PC-3 (cell line): ENCODE results near the gene LIPC. TPM values are rescaled to one million over a fixed set of nuclear protein-coding genes. Genes with fewer than 3 reads are reported as not detected.

ENCODE experiments used
- ATAC-seq: fragments of 200-7000 bp; cut with Tn5 transposase; 2 replicates; pipeline ENCODE4 v1.9.1; 2020; ENCODE audit warnings: mild to moderate bottlenecking, moderate library complexity
- BruUV-seq: library from RNA; stranded (reverse); fragments of 400-500 nt; replicated peaks from 2 replicates; lab custom pipeline; 2021; lab: Mats Ljungman, UMichigan
- CTCF ChIA-PET: fragments of 300-600 bp; sonication (Branson Sonifier 250); formaldehyde crosslinking; loops from one replicate; lab custom pipeline; 2022; ENCODE audit warnings: antibody characterized with exemption; lab: Charles Lee
- POLR2A ChIA-PET: fragments of 300-600 bp; sonication (Branson Sonifier 250); formaldehyde crosslinking; loops from one replicate; lab custom pipeline; 2022; ENCODE audit warnings: antibody characterized with exemption; ENCODE audit not compliant: unreplicated experiment; lab: Charles Lee
- DNase-seq: peaks from one replicate; pipeline ENCODE4 v3.0.0-alpha.2; 2015
- H2AFZ ChIP-seq: fragments of 300-600 bp; sonication (generic); 2 replicates; pipeline ENCODE4 v1.6.0; 2016; ENCODE audit warnings: antibody characterized with exemption, low read length
- H3F3A ChIP-seq: fragments of 300-600 bp; sonication (generic); one replicate; pipeline ENCODE4 v1.6.0; 2017; ENCODE audit warnings: antibody characterized with exemption, low read length, control low read depth, mild to moderate bottlenecking; ENCODE audit not compliant: unreplicated experiment
- H3K27ac ChIP-seq: fragments of 300-600 bp; sonication (generic); 2 replicates; pipeline ENCODE4 v1.5.1; 2016; ENCODE audit warnings: mild to moderate bottlenecking, low read length
- H3K27me3 ChIP-seq: fragments of 300-600 bp; sonication (generic); 2 replicates; pipeline ENCODE4 v1.6.1; 2016; ENCODE audit warnings: low read length, mixed read lengths
- H3K36me3 ChIP-seq: fragments of 300-600 bp; sonication (generic); 2 replicates; pipeline ENCODE4 v1.6.1; 2016; ENCODE audit warnings: low read depth, mixed run types, low read length, mixed read lengths
- H3K4me1 ChIP-seq: fragments of 300-600 bp; sonication (generic); 2 replicates; pipeline ENCODE4 v1.5.1; 2016; ENCODE audit warnings: low read length; ENCODE audit not compliant: insufficient read depth
- H3K4me2 ChIP-seq: fragments of 300-600 bp; sonication (generic); 2 replicates; pipeline ENCODE4 v1.6.0; 2016; ENCODE audit warnings: low read length
- H3K4me3 ChIP-seq: fragments of 300-600 bp; sonication (generic); 2 replicates; pipeline ENCODE4 v1.5.1; 2016; ENCODE audit warnings: mild to moderate bottlenecking, low read length, mixed read lengths
- H3K79me2 ChIP-seq: fragments of 300-600 bp; sonication (generic); 2 replicates; pipeline ENCODE4 v1.6.1; 2017; ENCODE audit warnings: low read length, mixed read lengths
- H3K9ac ChIP-seq: fragments of 300-600 bp; sonication (generic); 2 replicates; pipeline ENCODE4 v1.6.0; 2016; ENCODE audit warnings: mild to moderate bottlenecking, low read length
- H3K9me2 ChIP-seq: fragments of 300-600 bp; sonication (generic); replicated peaks from 2 replicates; pipeline ENCODE4 v1.6.1; 2016; ENCODE audit warnings: mixed run types, low read length, mixed read lengths
- H3K9me3 ChIP-seq: fragments of 300-600 bp; sonication (generic); 2 replicates; pipeline ENCODE4 v1.6.1; 2016; ENCODE audit warnings: low read length, mixed read lengths
- H4K20me1 ChIP-seq: fragments of 300-600 bp; sonication (generic); 2 replicates; pipeline ENCODE4 v1.6.1; 2016; ENCODE audit warnings: low read length, mixed read lengths
- CTCF ChIP-seq: fragments of 300-600 bp; sonication (generic); conservative IDR thresholded peaks from 2 replicates; pipeline ENCODE4 v1.5.1; 2017; ENCODE audit warnings: antibody characterized with exemption, low read depth, mild to moderate bottlenecking, low read length
- EZH2 ChIP-seq: fragments of 300-600 bp; sonication (generic); IDR thresholded peaks from one replicate; pipeline ENCODE4 v1.6.1; 2017; ENCODE audit warnings: antibody characterized with exemption, mild to moderate bottlenecking, low read length; ENCODE audit not compliant: unreplicated experiment
- EZH2phosphoT487 ChIP-seq: fragments of 300-600 bp; sonication (generic); IDR thresholded peaks from 2 replicates; pipeline ENCODE4 v1.6.1; 2018; ENCODE audit warnings: mild to moderate bottlenecking, antibody characterized with exemption, low read length, borderline replicate concordance
- intact Hi-C: fragments of 100-400 bp; cut with micrococcal nuclease; formaldehyde crosslinking; loops from 2 replicates; pipeline ENCODE4 v1.9.0; 2023
- total RNA-seq: library from RNA; depleted of rRNA; stranded (reverse); fragments of >200 nt; gene quantifications from 2 replicates; pipeline ENCODE4 v1.2.3, GENCODE V29; 2014

LIPC gene
- total RNA-seq, 1 experiment from 2014 or later, result not detected

- no peak overlapping the region for H3K9ac ChIP-seq
- no peak overlapping the region for H2AFZ ChIP-seq
- POLR2A ChIA-PET, result no interaction called here
- no peak overlapping the region for H3K4me2 ChIP-seq
- TF ChIP-seq EZH2 (no peak), EZH2phosphoT487 (no peak)
- ATAC-seq (no peak), DNase-seq (no peak)
- no peaks in the 10 kb centered on the region for H4K20me1 ChIP-seq
- H3K36me3 ChIP-seq, result no peaks in the 10 kb centered on the region
- no peaks in the 10 kb centered on the region for H3K79me2 ChIP-seq
- H3K9me2 ChIP-seq, result no peaks in the 10 kb centered on the region
- intact Hi-C loops, result no loop called here
- no peak overlapping the region for H3K27ac ChIP-seq
- H3F3A ChIP-seq, result no peaks in the 10 kb centered on the region
- CTCF ChIA-PET, result no interaction called here
- H3K27me3 ChIP-seq, result no peaks in the 10 kb centered on the region
- no TSS peak for BruUV-seq
- peaks cover 25% of the 10 kb centered on the region for H3K4me1 ChIP-seq
- no peaks in the 10 kb centered on the region for H3K9me3 ChIP-seq
- H3K4me3 ChIP-seq, result no peak overlapping the region
Measured at GRCh38 chr15:58474741-58475323, 43.0 kb downstream of the LIPC start.

GRCh38 chr15:58475573-58476524, 44.1 kb downstream of the LIPC start:
- Histone ChIP-seq H4K20me1 (no peaks in the 10 kb centered on the region), H3K79me2 (no peaks in the 10 kb centered on the region), H3K9me3 (no peaks in the 10 kb centered on the region), H3K27ac (no peak overlapping the region), H3K27me3 (no peaks in the 10 kb centered on the region), H3K4me1 (peaks cover 18% of the 10 kb centered on the region), H2AFZ (no peak overlapping the region), H3K4me3 (no peak overlapping the region), H3K9me2 (no peaks in the 10 kb centered on the region), H3F3A (no peaks in the 10 kb centered on the region), H3K36me3 (no peaks in the 10 kb centered on the region), H3K9ac (no peak overlapping the region), H3K4me2 (no peak overlapping the region)
- TF ChIP-seq EZH2phosphoT487, result no peak
- TF ChIP-seq EZH2, result no peak
- TF ChIP-seq CTCF, result no peak
- no peak for DNase-seq
- no peak for ATAC-seq
- POLR2A ChIA-PET, result no interaction called here
- intact Hi-C loops, result no loop called here
- BruUV-seq, result no TSS peak
- CTCF ChIA-PET, result no interaction called here

GRCh38 chr15:58476525-58477162, 44.9 kb downstream of the LIPC start:
- Histone ChIP-seq H3K9ac (no peak overlapping the region), H4K20me1 (no peaks in the 10 kb centered on the region), H3F3A (no peaks in the 10 kb centered on the region), H3K4me3 (no peak overlapping the region), H3K27me3 (no peaks in the 10 kb centered on the region), H2AFZ (no peak overlapping the region), H3K4me1 (peaks cover 17% of the 10 kb centered on the region), H3K9me3 (no peaks in the 10 kb centered on the region), H3K4me2 (no peak overlapping the region), H3K36me3 (no peaks in the 10 kb centered on the region), H3K79me2 (no peaks in the 10 kb centered on the region), H3K9me2 (no peaks in the 10 kb centered on the region), H3K27ac (no peak overlapping the region)
- BruUV-seq, result no TSS peak
- CTCF ChIA-PET, result no interaction called here
- ATAC-seq (no peak), DNase-seq (no peak)
- TF ChIP-seq EZH2phosphoT487 (no peak), EZH2 (no peak), CTCF (no peak)
- POLR2A ChIA-PET, result no interaction called here
- intact Hi-C loops, result no loop called here
